DND-41 (cell line): Measurements from ENCODE around the gene MRPL44.

Experiments
- EZH2 ChIP-seq: IDR thresholded peaks from 3 replicates; pipeline ENCODE4 v1.6.1; 2012; ENCODE audit warnings: borderline replicate concordance, low read depth, mild to moderate bottlenecking, moderate library complexity, low read length, inconsistent platforms; ENCODE audit not compliant: severe bottlenecking
- TF ChIP-seq, protein P1 (sequence below): IDR thresholded peaks from 2 replicates; pipeline ENCODE4 v1.5.1; 2012; ENCODE audit warnings: borderline replicate concordance, low read length, moderate library complexity, mild to moderate bottlenecking; ENCODE audit not compliant: poor library complexity, severe bottlenecking; ENCODE audit errors: extremely low read depth

GRCh38 chr2:223950448-223951347 lies 6.6 kb upstream of the MRPL44 start:
- TF ChIP-seq, protein P1, sequence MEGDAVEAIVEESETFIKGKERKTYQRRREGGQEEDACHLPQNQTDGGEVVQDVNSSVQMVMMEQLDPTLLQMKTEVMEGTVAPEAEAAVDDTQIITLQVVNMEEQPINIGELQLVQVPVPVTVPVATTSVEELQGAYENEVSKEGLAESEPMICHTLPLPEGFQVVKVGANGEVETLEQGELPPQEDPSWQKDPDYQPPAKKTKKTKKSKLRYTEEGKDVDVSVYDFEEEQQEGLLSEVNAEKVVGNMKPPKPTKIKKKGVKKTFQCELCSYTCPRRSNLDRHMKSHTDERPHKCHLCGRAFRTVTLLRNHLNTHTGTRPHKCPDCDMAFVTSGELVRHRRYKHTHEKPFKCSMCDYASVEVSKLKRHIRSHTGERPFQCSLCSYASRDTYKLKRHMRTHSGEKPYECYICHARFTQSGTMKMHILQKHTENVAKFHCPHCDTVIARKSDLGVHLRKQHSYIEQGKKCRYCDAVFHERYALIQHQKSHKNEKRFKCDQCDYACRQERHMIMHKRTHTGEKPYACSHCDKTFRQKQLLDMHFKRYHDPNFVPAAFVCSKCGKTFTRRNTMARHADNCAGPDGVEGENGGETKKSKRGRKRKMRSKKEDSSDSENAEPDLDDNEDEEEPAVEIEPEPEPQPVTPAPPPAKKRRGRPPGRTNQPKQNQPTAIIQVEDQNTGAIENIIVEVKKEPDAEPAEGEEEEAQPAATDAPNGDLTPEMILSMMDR: no peak
- TF ChIP-seq EZH2: no peak
